NCI-H2227 (cell line): ENCODE measurements around the gene TGM6.

Experiments
- DNase-seq: peaks from one replicate; lab custom pipeline; 2025; ENCODE audit not compliant: unreplicated experiment; lab: John Stamatoyannopoulos, UW

TGM6 gene

GRCh38 chr20:2380601-2381000 is at the start of gene TGM6:
Gene TGM6, plus strand, starts transcription at chr20:2380901. Its CDS starts 68 bp downstream, at chr20:2380969.
- DNase-seq = no peak

GRCh38 chr20:2331106-2331505 is 49.6 kb upstream of the TGM6 start:
- no peak for DNase-seq

- no peak for DNase-seq
These were observed 48.7 kb upstream of the TGM6 start for GRCh38 chr20:2331901-2332565.

- no peak for DNase-seq
These were observed 48.0 kb upstream of the TGM6 start for GRCh38 chr20:2332711-2333110.

- DNase-seq = no peak
These were observed 46.9 kb upstream of the TGM6 start for GRCh38 chr20:2333821-2334220.

GRCh38 chr20:2335096-2335870 is 45.4 kb upstream of the TGM6 start:
- no peak for DNase-seq

- no peak for DNase-seq
These were observed 44.2 kb upstream of the TGM6 start for GRCh38 chr20:2336471-2336870.

- DNase-seq = no peak
These were observed 43.6 kb upstream of the TGM6 start for GRCh38 chr20:2337142-2337541.

- DNase-seq = no peak
These were observed 42.2 kb upstream of the TGM6 start for GRCh38 chr20:2338411-2339066.

GRCh38 chr20:2340136-2340535 is 40.6 kb upstream of the TGM6 start:
- DNase-seq = no peak

GRCh38 chr20:2340823-2341222 is 39.9 kb upstream of the TGM6 start:
- no peak for DNase-seq

- DNase-seq = no peak
These were observed 39.4 kb upstream of the TGM6 start for GRCh38 chr20:2341336-2341735.

- DNase-seq = no peak
These were observed 38.5 kb upstream of the TGM6 start for GRCh38 chr20:2342243-2342642.

- DNase-seq = no peak
These were observed 34.5 kb upstream of the TGM6 start for GRCh38 chr20:2346188-2346587.

GRCh38 chr20:2348336-2348735 is 32.4 kb upstream of the TGM6 start:
- DNase-seq = no peak

- DNase-seq = no peak
These were observed 30.9 kb upstream of the TGM6 start for GRCh38 chr20:2349801-2350200.

GRCh38 chr20:2350606-2351005 is 30.1 kb upstream of the TGM6 start:
- no peak for DNase-seq

- no peak for DNase-seq
These were observed 27.5 kb upstream of the TGM6 start for GRCh38 chr20:2353231-2353630.

- no peak for DNase-seq
These were observed 23.6 kb upstream of the TGM6 start for GRCh38 chr20:2357114-2357513.

- no peak for DNase-seq
These were observed 22.7 kb upstream of the TGM6 start for GRCh38 chr20:2358006-2358405.

GRCh38 chr20:2361035-2361593 is 19.6 kb upstream of the TGM6 start:
- no peak for DNase-seq

- DNase-seq = no peak
These were observed 17.5 kb upstream of the TGM6 start for GRCh38 chr20:2363187-2363586.
